Hepatocyte (in vitro differentiated cells): ENCODE measurements around the gene PFKL. TPM values are rescaled to one million over a fixed set of nuclear protein-coding genes. Genes with fewer than 3 reads are reported as not detected.
"Not testable (repeated sequence)": the region's sequence is repeated elsewhere in the genome, so short reads cannot be mapped to it uniquely, and the experiment has no call there.

Experiments
- DNase-seq: peaks from one replicate; pipeline ENCODE4 v3.0.0-alpha.2; 2016; ENCODE audit warnings: low spot score
- H2AFZ ChIP-seq: fragments of 200-600 bp; sonication (generic); 2 replicates; pipeline ENCODE4 v1.6.0; 2016; ENCODE audit warnings: antibody characterized with exemption, mild to moderate bottlenecking
- H3K27ac ChIP-seq: fragments of 200-600 bp; sonication (generic); 2 replicates; pipeline ENCODE4 v1.5.1; 2016; ENCODE audit warnings: mild to moderate bottlenecking
- H3K27me3 ChIP-seq: fragments of 200-600 bp; sonication (generic); 2 replicates; pipeline ENCODE4 v1.6.1; 2016
- H3K36me3 ChIP-seq: fragments of 200-600 bp; sonication (generic); replicated peaks from 2 replicates; pipeline ENCODE4 v1.5.1; 2016; ENCODE audit warnings: low read depth; ENCODE audit not compliant: insufficient read depth
- H3K4me1 ChIP-seq: fragments of 200-600 bp; sonication (generic); 2 replicates; pipeline ENCODE4 v1.5.1; 2016; ENCODE audit warnings: mild to moderate bottlenecking, moderate library complexity; ENCODE audit not compliant: insufficient read depth
- H3K4me2 ChIP-seq: fragments of 200-600 bp; sonication (generic); 2 replicates; pipeline ENCODE4 v1.6.0; 2016
- H3K4me3 ChIP-seq: fragments of 200-600 bp; sonication (generic); 2 replicates; pipeline ENCODE4 v1.5.1; 2016; ENCODE audit warnings: mild to moderate bottlenecking
- H3K79me2 ChIP-seq: fragments of 200-600 bp; sonication (generic); 2 replicates; pipeline ENCODE4 v1.6.0; 2017; ENCODE audit warnings: mild to moderate bottlenecking
- H3K9me2 ChIP-seq: fragments of 200-600 bp; sonication (generic); replicated peaks from 2 replicates; pipeline ENCODE4 v1.6.0; 2017; ENCODE audit warnings: mild to moderate bottlenecking; ENCODE audit not compliant: insufficient read depth
- H3K9me3 ChIP-seq: fragments of 200-600 bp; sonication (generic); 2 replicates; pipeline ENCODE4 v1.5.1; 2016; ENCODE audit warnings: low read depth, mild to moderate bottlenecking
- H4K20me1 ChIP-seq: fragments of 200-600 bp; sonication (generic); 2 replicates; pipeline ENCODE4 v1.6.0; 2016; ENCODE audit warnings: mild to moderate bottlenecking; ENCODE audit not compliant: insufficient read depth, poor library complexity, severe bottlenecking
- CTCF ChIP-seq: fragments of 200-600 bp; sonication (generic); IDR thresholded peaks from 2 replicates; pipeline ENCODE4 v1.5.1; 2016; ENCODE audit warnings: antibody characterized with exemption, mild to moderate bottlenecking; ENCODE audit not compliant: poor library complexity
- EZH2 ChIP-seq: fragments of 200-600 bp; sonication (generic); IDR thresholded peaks from 2 replicates; pipeline ENCODE4 v1.6.1; 2016; ENCODE audit warnings: antibody characterized with exemption, mild to moderate bottlenecking, borderline replicate concordance
- EZH2phosphoT487 ChIP-seq: fragments of 200-600 bp; sonication (generic); IDR thresholded peaks from one replicate; pipeline ENCODE4 v1.6.1; 2018; ENCODE audit warnings: antibody characterized with exemption, mild to moderate bottlenecking, low read depth, moderate library complexity; ENCODE audit not compliant: unreplicated experiment, severe bottlenecking
- WGBS: methylation state at CpG from one replicate; pipeline ENCODE4 v1.1.6; 2016; ENCODE audit warnings: low lambda C conversion rate; ENCODE audit errors: missing lambda C conversion rate; 5-methylcytosine and 5-hydroxymethylcytosine counted together
- polyA plus RNA-seq: library from polyadenylated mRNA; unstranded; fragments of >200 nt; fragmentation: Nextera tagmentation; extraction: Ambion mirVana; gene quantifications from 2 replicates; pipeline ENCODE4 v1.2.1, GENCODE V29; 2016
- total RNA-seq: library from RNA; depleted of rRNA; stranded (reverse); fragments of >200 nt; gene quantifications from 2 replicates; pipeline ENCODE4 v1.2.3, GENCODE V29; 2014

Gene PFKL
- total and polyA plus RNA-seq, 2 experiments from 2014 or later = 140 to 205 TPM

- no peaks in the 10 kb centered on the region for H3K27me3 ChIP-seq
- H3K4me3 ChIP-seq = no peak overlapping the region
- H3K9me3 ChIP-seq = no peaks in the 10 kb centered on the region
- H3K4me1 ChIP-seq = peaks cover 6% of the 10 kb centered on the region
- H2AFZ ChIP-seq = no peak overlapping the region
- H3K36me3 ChIP-seq = no peaks in the 10 kb centered on the region
- DNase-seq = no peak
- WGBS = 81% methylated on average over 19 of the region's 19 CpGs
- no peak overlapping the region for H3K27ac ChIP-seq
- no peaks in the 10 kb centered on the region for H3K9me2 ChIP-seq
- H3K4me2 ChIP-seq = no peak overlapping the region
- H4K20me1 ChIP-seq = no peaks in the 10 kb centered on the region
- TF ChIP-seq EZH2phosphoT487 (no peak), EZH2 (no peak), CTCF (no peak)
- no peaks in the 10 kb centered on the region for H3K79me2 ChIP-seq
Measured at GRCh38 chr21:44279354-44280260, 20.2 kb upstream of the PFKL start.

- Histone ChIP-seq H3K27me3 (no peaks in the 10 kb centered on the region), H4K20me1 (no peaks in the 10 kb centered on the region), H3K4me3 (no peak overlapping the region), H3K79me2 (no peaks in the 10 kb centered on the region), H3K9me3 (no peaks in the 10 kb centered on the region), H2AFZ (no peak overlapping the region), H3K27ac (no peak overlapping the region), H3K9me2 (no peaks in the 10 kb centered on the region), H3K4me1 (peaks cover 6% of the 10 kb centered on the region), H3K4me2 (no peak overlapping the region), H3K36me3 (no peaks in the 10 kb centered on the region)
- DNase-seq = no peak
- WGBS = 93% methylated on average over 9 of the region's 9 CpGs
- no peak for TF ChIP-seq CTCF
- TF ChIP-seq EZH2phosphoT487 = no peak
- no peak for TF ChIP-seq EZH2
Measured at GRCh38 chr21:44281801-44282200, 18.1 kb upstream of the PFKL start.

- 87% methylated on average over 9 of the region's 9 CpGs for WGBS
- Histone ChIP-seq H3K4me3 (no peak overlapping the region), H2AFZ (no peak overlapping the region), H4K20me1 (no peaks in the 10 kb centered on the region), H3K4me2 (no peak overlapping the region), H3K79me2 (no peaks in the 10 kb centered on the region), H3K9me3 (no peaks in the 10 kb centered on the region), H3K4me1 (peaks cover 6% of the 10 kb centered on the region), H3K27ac (no peak overlapping the region), H3K27me3 (no peaks in the 10 kb centered on the region), H3K9me2 (no peaks in the 10 kb centered on the region), H3K36me3 (no peaks in the 10 kb centered on the region)
- DNase-seq = no peak
- TF ChIP-seq CTCF (no peak), EZH2phosphoT487 (no peak), EZH2 (no peak)
Measured at GRCh38 chr21:44282370-44282769, 17.5 kb upstream of the PFKL start.

GRCh38 chr21:44283211-44283785 lies 16.6 kb upstream of the PFKL start:
- H3K4me2 ChIP-seq, H3K36me3 ChIP-seq, H3K79me2 ChIP-seq, H3K4me1 ChIP-seq, H3K27ac ChIP-seq, H3K4me3 ChIP-seq, H4K20me1 ChIP-seq, DNase-seq, H3K9me2 ChIP-seq, H2AFZ ChIP-seq, H3K27me3 ChIP-seq, H3K9me3 ChIP-seq: not testable (repeated sequence)
- WGBS = 29% methylated on average over 11 of the region's 11 CpGs
